Loucy (cell line): ENCODE measurements around the gene CSHL1.
"Not testable (repeated sequence)": the region's sequence is repeated elsewhere in the genome, so short reads cannot be mapped to it uniquely, and the experiment has no call there.

Experiments used
- H2AFZ ChIP-seq: fragments of 200-600 bp; sonication (generic); 2 replicates; pipeline ENCODE4 v1.6.0; 2016; ENCODE audit warnings: antibody characterized with exemption, mild to moderate bottlenecking, low read length, moderate library complexity
- H3F3A ChIP-seq: fragments of 200-600 bp; 2 replicates; pipeline ENCODE4 v1.6.0; 2016; ENCODE audit warnings: antibody characterized with exemption, low read depth, mild to moderate bottlenecking
- H3K27me3 ChIP-seq: fragments of 200-600 bp; sonication (generic); 2 replicates; pipeline ENCODE4 v1.6.1; 2014; ENCODE audit warnings: low read length, mild to moderate bottlenecking; ENCODE audit not compliant: insufficient read depth, poor library complexity, severe bottlenecking
- H3K36me3 ChIP-seq: fragments of 200-600 bp; sonication (generic); 2 replicates; pipeline ENCODE4 v1.6.1; 2016; ENCODE audit warnings: low read length; ENCODE audit not compliant: insufficient read depth
- H3K4me1 ChIP-seq: fragments of 200-600 bp; sonication (generic); 2 replicates; pipeline ENCODE4 v1.5.1; 2014; ENCODE audit warnings: low read length, mild to moderate bottlenecking; ENCODE audit not compliant: insufficient read depth, poor library complexity, severe bottlenecking
- H3K4me2 ChIP-seq: fragments of 200-600 bp; sonication (generic); 2 replicates; pipeline ENCODE4 v1.6.0; 2014; ENCODE audit warnings: antibody characterized with exemption, low read length, low read depth, mild to moderate bottlenecking; ENCODE audit not compliant: poor library complexity, severe bottlenecking
- H3K4me3 ChIP-seq: fragments of 200-600 bp; sonication (generic); 2 replicates; pipeline ENCODE4 v1.5.1; 2014; ENCODE audit warnings: low read length, mild to moderate bottlenecking, mixed read lengths; ENCODE audit not compliant: poor library complexity, severe bottlenecking
- H3K79me2 ChIP-seq: fragments of 200-600 bp; sonication (generic); 2 replicates; pipeline ENCODE4 v1.6.1; 2014; ENCODE audit warnings: low read length; ENCODE audit not compliant: insufficient read depth
- H3K9ac ChIP-seq: fragments of 200-600 bp; sonication (generic); 2 replicates; pipeline ENCODE4 v1.6.0; 2014; ENCODE audit warnings: mild to moderate bottlenecking, low read depth, low read length, moderate library complexity; ENCODE audit not compliant: poor library complexity, severe bottlenecking
- H3K9me2 ChIP-seq: fragments of 200-600 bp; sonication (generic); replicated peaks from 2 replicates; pipeline ENCODE4 v1.6.1; 2016; ENCODE audit warnings: low read depth, low read length, mixed read lengths
- H3K9me3 ChIP-seq: fragments of 200-600 bp; sonication (generic); 2 replicates; pipeline ENCODE4 v1.6.1; 2014; ENCODE audit warnings: mild to moderate bottlenecking, antibody characterized with exemption, low read length, low read depth; ENCODE audit not compliant: insufficient read depth
- H4K20me1 ChIP-seq: fragments of 200-600 bp; sonication (generic); 2 replicates; pipeline ENCODE4 v1.6.0; 2014; ENCODE audit warnings: antibody characterized with exemption, low read length, mild to moderate bottlenecking; ENCODE audit not compliant: insufficient read depth, poor library complexity, severe bottlenecking
- EZH2phosphoT487 ChIP-seq: fragments of 200-600 bp; IDR thresholded peaks from 2 replicates; pipeline ENCODE4 v1.6.1; 2018; ENCODE audit warnings: antibody characterized with exemption, mild to moderate bottlenecking, moderate library complexity, borderline replicate concordance
- TF ChIP-seq, protein P1 (sequence below): fragments of 200-600 bp; sonication (generic); conservative IDR thresholded peaks from 2 replicates; pipeline ENCODE4 v1.5.1; 2014; ENCODE audit warnings: mild to moderate bottlenecking, antibody characterized with exemption, low read length

CSHL1 gene

DNA sequence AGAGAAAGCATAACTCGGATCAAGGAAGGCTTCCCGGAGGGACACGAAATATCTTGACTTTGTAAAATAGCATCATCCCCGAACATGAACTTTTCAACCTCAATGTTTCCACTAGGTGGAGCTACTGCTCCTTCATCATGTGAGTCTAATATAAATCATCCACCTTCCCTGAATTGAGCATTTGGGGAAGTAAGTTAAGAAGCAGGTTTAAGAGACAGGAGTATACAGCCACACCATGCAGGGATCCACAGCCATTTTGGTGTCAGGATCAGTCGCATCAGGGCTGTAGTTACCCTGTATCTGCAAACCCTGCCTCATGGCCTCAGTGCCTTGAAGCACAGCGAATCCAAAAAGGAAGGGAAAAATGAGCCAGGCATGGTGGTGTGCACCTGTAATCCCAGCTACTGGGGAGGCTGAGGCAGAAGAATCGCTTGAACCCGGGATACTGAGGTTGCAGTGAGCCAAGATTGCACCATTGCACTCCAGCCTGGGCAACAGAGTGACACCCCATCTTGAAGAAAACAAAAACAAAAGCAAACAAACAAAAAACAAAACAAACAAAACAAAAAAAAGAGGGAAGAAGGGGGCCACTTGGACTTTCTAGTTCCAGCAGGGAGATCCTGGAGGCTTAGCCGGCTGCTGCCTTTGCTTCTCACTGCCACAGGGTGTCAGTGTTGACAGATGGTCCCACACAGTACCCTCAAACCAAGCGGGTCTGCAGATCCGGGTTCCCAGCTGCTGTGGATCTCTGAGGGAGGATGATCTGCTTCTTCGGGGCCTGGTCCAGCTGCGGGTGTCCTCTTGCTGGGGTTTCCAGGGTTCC, 21.8 kb downstream of the CSHL1 start:
- H4K20me1 ChIP-seq, H3K4me1 ChIP-seq, H2AFZ ChIP-seq, H3F3A ChIP-seq, H3K9me2 ChIP-seq, H3K9me3 ChIP-seq, H3K79me2 ChIP-seq, H3K27me3 ChIP-seq, H3K36me3 ChIP-seq, H3K4me3 ChIP-seq, H3K9ac ChIP-seq: not testable (repeated sequence)
- peak overlapping the region; percentile 24 for H3K4me2 ChIP-seq
- TF ChIP-seq, protein P1, sequence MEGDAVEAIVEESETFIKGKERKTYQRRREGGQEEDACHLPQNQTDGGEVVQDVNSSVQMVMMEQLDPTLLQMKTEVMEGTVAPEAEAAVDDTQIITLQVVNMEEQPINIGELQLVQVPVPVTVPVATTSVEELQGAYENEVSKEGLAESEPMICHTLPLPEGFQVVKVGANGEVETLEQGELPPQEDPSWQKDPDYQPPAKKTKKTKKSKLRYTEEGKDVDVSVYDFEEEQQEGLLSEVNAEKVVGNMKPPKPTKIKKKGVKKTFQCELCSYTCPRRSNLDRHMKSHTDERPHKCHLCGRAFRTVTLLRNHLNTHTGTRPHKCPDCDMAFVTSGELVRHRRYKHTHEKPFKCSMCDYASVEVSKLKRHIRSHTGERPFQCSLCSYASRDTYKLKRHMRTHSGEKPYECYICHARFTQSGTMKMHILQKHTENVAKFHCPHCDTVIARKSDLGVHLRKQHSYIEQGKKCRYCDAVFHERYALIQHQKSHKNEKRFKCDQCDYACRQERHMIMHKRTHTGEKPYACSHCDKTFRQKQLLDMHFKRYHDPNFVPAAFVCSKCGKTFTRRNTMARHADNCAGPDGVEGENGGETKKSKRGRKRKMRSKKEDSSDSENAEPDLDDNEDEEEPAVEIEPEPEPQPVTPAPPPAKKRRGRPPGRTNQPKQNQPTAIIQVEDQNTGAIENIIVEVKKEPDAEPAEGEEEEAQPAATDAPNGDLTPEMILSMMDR: peak; percentile 45

DNA sequence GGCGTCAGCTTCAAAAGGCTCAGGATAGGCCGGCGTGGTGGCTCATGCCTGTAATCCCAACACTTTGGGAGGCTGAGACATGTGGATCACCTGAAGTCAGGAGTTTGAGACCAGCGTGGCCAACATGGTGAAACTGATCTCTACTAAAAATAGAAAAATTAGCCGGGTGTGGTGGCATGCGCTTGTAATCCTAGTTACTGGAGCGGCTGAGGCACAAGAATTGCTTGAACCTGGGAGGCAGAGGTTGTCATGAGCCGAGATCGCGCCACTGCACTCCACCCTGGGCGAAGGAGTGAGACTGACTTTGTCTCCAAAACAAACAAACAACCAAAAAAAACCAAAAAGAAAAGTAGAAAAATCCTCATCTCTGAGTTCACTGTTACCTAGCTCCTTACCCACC, 25.9 kb downstream of the CSHL1 start:
- not testable (repeated sequence) for H3K9ac ChIP-seq, H3K4me3 ChIP-seq, H3F3A ChIP-seq, H3K27me3 ChIP-seq, H3K4me1 ChIP-seq, H3K79me2 ChIP-seq, H3K9me2 ChIP-seq, H3K36me3 ChIP-seq, H3K4me2 ChIP-seq, H4K20me1 ChIP-seq, H3K9me3 ChIP-seq, H2AFZ ChIP-seq

DNA sequence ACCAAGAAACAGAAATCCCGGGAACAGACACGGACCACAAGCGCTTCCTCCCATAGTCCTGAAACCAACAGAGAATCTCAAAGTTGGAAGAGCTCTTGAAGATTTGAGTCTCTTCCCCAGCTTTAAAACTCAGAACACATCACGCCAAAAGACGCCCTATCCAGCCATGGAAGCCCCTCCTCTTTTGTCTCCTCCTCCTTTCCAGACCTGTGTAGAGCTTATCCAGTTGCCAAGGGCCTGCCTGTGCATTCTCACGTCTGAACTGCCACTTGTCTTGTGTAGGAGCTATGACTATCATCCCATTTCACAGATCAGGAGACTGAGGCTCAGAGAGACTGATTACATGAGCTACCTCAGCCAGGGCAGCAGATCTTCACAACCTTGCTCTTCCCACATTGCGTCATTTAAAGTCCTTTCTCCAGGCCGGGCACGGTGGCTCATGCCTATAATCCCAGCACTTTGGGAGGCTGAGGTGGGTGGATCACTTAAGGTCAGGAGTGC, 28.4 kb downstream of the CSHL1 start:
- not testable (repeated sequence) for H3K27me3 ChIP-seq, H3K4me2 ChIP-seq, H3F3A ChIP-seq, H3K4me3 ChIP-seq, H3K9me3 ChIP-seq, H3K79me2 ChIP-seq, H3K9ac ChIP-seq, H4K20me1 ChIP-seq, H3K36me3 ChIP-seq, H3K9me2 ChIP-seq, H2AFZ ChIP-seq, H3K4me1 ChIP-seq

DNA sequence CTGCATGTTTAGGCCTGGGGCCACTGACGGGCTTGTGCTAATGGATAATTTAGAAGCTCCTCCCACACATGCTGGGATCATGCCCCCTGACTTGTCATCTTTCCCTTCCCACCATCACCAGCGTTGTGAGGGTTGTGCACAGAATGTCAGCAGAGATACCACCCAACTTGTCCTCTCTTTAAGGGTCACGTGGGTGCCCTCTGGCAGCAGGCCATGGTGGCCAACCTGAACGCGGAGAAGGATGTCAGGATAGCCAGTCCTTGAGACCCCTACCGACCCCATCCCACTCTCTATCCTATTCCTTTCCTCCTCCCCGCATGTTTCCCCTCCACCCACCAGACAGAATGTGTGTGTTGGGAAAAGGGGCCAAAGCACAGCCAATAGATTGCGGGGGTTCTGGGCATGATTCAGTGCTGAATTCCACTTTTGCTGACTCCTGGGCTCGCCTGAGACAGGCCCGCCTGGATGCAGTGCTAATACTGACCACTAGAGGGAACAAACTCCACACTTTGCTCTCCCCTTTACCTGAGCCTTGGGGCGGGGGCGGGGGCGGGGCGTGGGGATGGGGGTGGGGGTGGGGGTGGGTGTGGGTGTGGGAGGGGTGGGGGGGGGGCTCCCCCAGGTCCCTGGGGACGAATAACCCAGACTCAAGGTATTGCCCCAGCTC, 29.0 kb downstream of the CSHL1 start, which contains the start of gene GH2:
Gene GH2, minus strand, starts transcription at position 10 of the 667 bp plus-strand sequence. CDS start 143 bp downstream, outside the sequence.
- H3F3A ChIP-seq: no peaks in the 10 kb centered on the region
- H3K36me3 ChIP-seq: no peaks in the 10 kb centered on the region
- TF ChIP-seq, protein P1: peak; percentile 66
- no peak for TF ChIP-seq EZH2phosphoT487
- no peak within 1 kb of the TSS for H2AFZ ChIP-seq
- no peaks in the 10 kb centered on the region for H3K9me2 ChIP-seq
- no peaks in the 10 kb centered on the region for H3K79me2 ChIP-seq
- H3K4me1 ChIP-seq: no peaks in the 10 kb centered on the region
- no peaks in the 10 kb centered on the region for H3K9me3 ChIP-seq
- H3K27me3 ChIP-seq: no peaks in the 10 kb centered on the region
- no peak within 1 kb of the TSS for H3K9ac ChIP-seq
- no peaks in the 10 kb centered on the region for H4K20me1 ChIP-seq
- no peak within 1 kb of the TSS for H3K4me2 ChIP-seq
- H3K4me3 ChIP-seq: no peak within 1 kb of the TSS

DNA sequence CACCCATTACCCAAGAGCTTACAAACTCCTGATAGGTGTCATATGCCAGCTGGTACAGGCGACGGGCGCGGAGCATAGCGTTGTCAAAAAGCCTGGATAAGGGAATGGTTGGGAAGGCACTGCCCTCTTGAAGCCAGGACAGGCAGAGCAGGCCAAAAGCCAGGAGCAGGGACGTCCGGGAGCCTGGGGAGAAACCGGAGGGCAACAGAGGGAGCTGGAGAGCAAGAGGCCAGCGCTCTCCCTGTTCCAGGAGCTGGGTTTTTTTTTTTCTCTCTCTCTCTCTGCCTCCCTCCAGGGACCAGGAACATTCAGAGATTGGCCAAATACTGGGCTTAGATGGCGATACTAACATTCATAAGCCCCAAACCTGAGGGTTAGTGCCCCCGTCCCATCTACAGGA, 29.7 kb downstream of the CSHL1 start:
- not testable (repeated sequence) for H3K4me1 ChIP-seq, H4K20me1 ChIP-seq, H2AFZ ChIP-seq, H3F3A ChIP-seq, H3K9me3 ChIP-seq, H3K4me2 ChIP-seq, H3K4me3 ChIP-seq, H3K79me2 ChIP-seq, H3K27me3 ChIP-seq, H3K9me2 ChIP-seq, H3K9ac ChIP-seq, H3K36me3 ChIP-seq
